Forelimb muscle (tissue), 1 donor: Measurements from ENCODE around the gene BTNL8. TPM values are rescaled to one million over a fixed set of nuclear protein-coding genes. Genes with fewer than 3 reads are reported as not detected.

Source experiments
- DNase-seq: peaks from one replicate; pipeline ENCODE4 v3.0.0-alpha.2; 2013; ENCODE audit warnings: low read depth
- polyA plus RNA-seq: library from polyadenylated mRNA; unstranded; fragments of 120-200 nt; gene quantifications from one replicate; pipeline ENCODE4 v1.2.1, GENCODE V29; 2013; ENCODE audit not compliant: insufficient read length

The BTNL8 gene
- polyA plus RNA-seq, 1 donor = not detected

GRCh38 chr5:180969406-180969805, 70.4 kb downstream of the BTNL8 start:
- DNase-seq = no peak

GRCh38 chr5:180970336-180970735, 71.4 kb downstream of the BTNL8 start:
- no peak for DNase-seq

GRCh38 chr5:180970875-180971274, 71.9 kb downstream of the BTNL8 start:
- DNase-seq = no peak

- DNase-seq = no peak
Measured at GRCh38 chr5:180974612-180975315, 75.8 kb downstream of the BTNL8 start.

- DNase-seq = no peak
Measured at GRCh38 chr5:180975338-180975737, 76.4 kb downstream of the BTNL8 start.

- DNase-seq = no peak
Measured at GRCh38 chr5:180976518-180976917, 77.6 kb downstream of the BTNL8 start.

GRCh38 chr5:180977852-180978251, 78.9 kb downstream of the BTNL8 start:
- DNase-seq = no peak

- DNase-seq = no peak
Measured at GRCh38 chr5:180982008-180982741, 83.2 kb downstream of the BTNL8 start.

GRCh38 chr5:180988016-180988415, 89.1 kb downstream of the BTNL8 start:
- no peak for DNase-seq

GRCh38 chr5:180988592-180988991, 89.6 kb downstream of the BTNL8 start, which contains the start of gene BTNL3:
BTNL3 (plus strand) TSS chr5:180988846; CDS start chr5:180989029, 183 bp downstream.
- DNase-seq = no peak

GRCh38 chr5:180990086-180990881, 91.3 kb downstream of the BTNL8 start:
- no peak for DNase-seq

GRCh38 chr5:180990882-180991242, 91.9 kb downstream of the BTNL8 start:
- no peak for DNase-seq

Other genes starting within 250 kb of the BTNL8 start
- 7.3 TPM for gene FLT4, start 249.6 kb upstream of the BTNL8 start, polyA plus RNA-seq
- gene OR2Y1, start 159.1 kb upstream of the BTNL8 start, polyA plus RNA-seq = not detected
- 70.7 TPM for gene MGAT1, start 96.4 kb upstream of the BTNL8 start, polyA plus RNA-seq
- gene ZFP62, start 37.9 kb upstream of the BTNL8 start, polyA plus RNA-seq = 26.8 TPM
- gene BTNL3, start 89.7 kb downstream of the BTNL8 start, polyA plus RNA-seq = not detected
- gene BTNL9, start 141.1 kb downstream of the BTNL8 start, polyA plus RNA-seq = 20.9 TPM
- not detected for gene OR2V1, start 232.0 kb downstream of the BTNL8 start, polyA plus RNA-seq
- not detected for gene OR2V2, start 248.4 kb downstream of the BTNL8 start, polyA plus RNA-seq